Tibial nerve (tissue), 3 donors: ENCODE measurements around the gene SOX30.

Experiments
- CTCF ChIP-seq, 5 experiments: fragments of 200-600 bp in 3 of 5; fragments of 450-650 bp in 2 of 5; sonication (generic) in 3 of 5; IDR thresholded peaks; one replicate each; pipeline ENCODE4 v1.5.1; 2016 to 2019; ENCODE audit warnings: antibody characterized with exemption in 5 of 5, mild to moderate bottlenecking in 3 of 5, moderate library complexity in 2 of 5
- POLR2A ChIP-seq, 2 donors: fragments of 450-650 bp; IDR thresholded peaks; one replicate each; pipeline ENCODE4 v1.6.1; 2017; ENCODE audit warnings: antibody characterized with exemption in 2 of 2, mild to moderate bottlenecking in 2 of 2, moderate library complexity in 2 of 2

GRCh38 chr5:157669701-157670097 lies 17.5 kb upstream of the SOX30 start:
- TF ChIP-seq CTCF (IDR thresholded peaks at IDR 0.05) = no peak
- no peak for TF ChIP-seq POLR2A (IDR thresholded peaks at IDR 0.05)
